ENCODE data around the gene DCP2. TPM values are rescaled to one million over a fixed set of nuclear protein-coding genes. Genes with fewer than 3 reads are reported as not detected.

The DCP2 gene
- total and polyA plus RNA-seq, 9 donors: 12.4 to 58.7 (median 40.6) TPM

DNA sequence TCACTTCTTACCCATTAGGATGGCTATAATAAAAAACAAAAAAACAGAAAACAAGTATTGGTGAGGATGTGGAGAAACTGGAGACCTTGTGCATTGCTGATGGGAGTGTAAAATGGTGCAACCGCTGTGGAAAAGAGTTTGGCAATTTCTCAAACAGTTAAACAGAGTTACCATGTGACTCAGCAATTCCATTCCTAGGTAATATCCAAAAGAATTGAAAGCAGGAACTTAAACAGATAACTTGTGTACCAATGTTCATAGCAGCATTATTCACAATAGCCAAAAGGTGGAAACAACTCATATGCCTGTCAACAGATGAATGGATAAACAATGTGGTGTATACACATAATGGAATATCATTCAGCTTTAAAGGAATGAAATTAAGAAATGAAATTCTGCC, 28.9 kb downstream of the DCP2 start:
- H3K36me3 ChIP-seq: no peaks in the 10 kb centered on the region
- TF ChIP-seq, protein P1, sequence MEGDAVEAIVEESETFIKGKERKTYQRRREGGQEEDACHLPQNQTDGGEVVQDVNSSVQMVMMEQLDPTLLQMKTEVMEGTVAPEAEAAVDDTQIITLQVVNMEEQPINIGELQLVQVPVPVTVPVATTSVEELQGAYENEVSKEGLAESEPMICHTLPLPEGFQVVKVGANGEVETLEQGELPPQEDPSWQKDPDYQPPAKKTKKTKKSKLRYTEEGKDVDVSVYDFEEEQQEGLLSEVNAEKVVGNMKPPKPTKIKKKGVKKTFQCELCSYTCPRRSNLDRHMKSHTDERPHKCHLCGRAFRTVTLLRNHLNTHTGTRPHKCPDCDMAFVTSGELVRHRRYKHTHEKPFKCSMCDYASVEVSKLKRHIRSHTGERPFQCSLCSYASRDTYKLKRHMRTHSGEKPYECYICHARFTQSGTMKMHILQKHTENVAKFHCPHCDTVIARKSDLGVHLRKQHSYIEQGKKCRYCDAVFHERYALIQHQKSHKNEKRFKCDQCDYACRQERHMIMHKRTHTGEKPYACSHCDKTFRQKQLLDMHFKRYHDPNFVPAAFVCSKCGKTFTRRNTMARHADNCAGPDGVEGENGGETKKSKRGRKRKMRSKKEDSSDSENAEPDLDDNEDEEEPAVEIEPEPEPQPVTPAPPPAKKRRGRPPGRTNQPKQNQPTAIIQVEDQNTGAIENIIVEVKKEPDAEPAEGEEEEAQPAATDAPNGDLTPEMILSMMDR (IDR thresholded peaks at IDR 0.05): no peak
- TF ChIP-seq EP300 (IDR thresholded peaks at IDR 0.05): no peak
- no peak overlapping the region for H3K27ac ChIP-seq
- no peaks in the 10 kb centered on the region for H3K9me3 ChIP-seq
- WGBS, 3 donors: 71 to 89% (median 85%) methylated on average over 1 of the region's 1 CpG
- no peak overlapping the region for H3K4me3 ChIP-seq
- H3K4me1 ChIP-seq (ENCODE audit: insufficient read depth): peaks cover 1% of the 10 kb centered on the region
- no peaks in the 10 kb centered on the region for H3K27me3 ChIP-seq
- intact Hi-C loops (cut with DNase I): no loop called here
- DNase-seq: no peak

DNA sequence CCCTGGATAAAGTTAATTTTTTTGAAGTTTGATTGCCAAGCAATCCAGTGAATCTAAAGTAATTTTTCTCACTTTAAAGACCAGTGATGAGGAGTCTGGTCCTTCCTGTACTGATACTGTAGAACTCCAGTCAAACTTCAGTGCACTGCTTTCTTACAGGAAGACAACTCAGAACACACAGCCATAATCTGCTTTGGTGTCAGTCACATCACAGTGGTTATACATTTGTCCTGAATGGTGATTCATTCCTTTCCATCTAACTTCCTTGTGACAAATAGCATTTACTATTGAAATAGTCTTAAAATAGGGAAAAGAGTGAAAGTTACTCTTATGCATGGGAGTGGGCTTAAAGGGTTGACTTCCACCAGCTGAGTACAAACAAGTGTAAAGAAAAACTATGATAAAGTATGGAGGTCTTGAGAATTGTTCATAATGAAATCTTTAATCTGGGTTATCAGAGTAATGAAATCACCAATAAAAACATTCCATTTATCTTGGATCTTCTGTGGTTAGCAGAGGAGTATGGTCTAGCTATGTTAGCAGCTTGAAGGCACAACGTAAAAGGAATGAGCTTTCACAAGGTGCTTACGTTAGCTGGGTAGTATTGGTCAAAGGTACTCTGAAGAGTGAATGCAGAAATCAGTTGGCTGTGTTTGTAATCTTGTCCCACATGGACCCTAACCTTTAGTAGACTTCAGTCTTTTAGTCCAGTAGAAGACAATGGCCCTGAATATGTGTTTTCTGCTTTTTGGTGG, 41.5 kb downstream of the DCP2 start:
- TF ChIP-seq POLR2A (IDR thresholded peaks at IDR 0.05) (no peak), EP300 (IDR thresholded peaks at IDR 0.05) (no peak)
- TF ChIP-seq, protein P1 (IDR thresholded peaks at IDR 0.05): no peak
- intact Hi-C loops (cut with DNase I): no loop called here
- Histone ChIP-seq H3K4me3 (no peak overlapping the region), H3K27ac (no peak overlapping the region), H3K27me3 (no peaks in the 10 kb centered on the region), H3K9me3 (no peaks in the 10 kb centered on the region), H3K4me1 (ENCODE audit: insufficient read depth) (no peaks in the 10 kb centered on the region), H3K36me3 (no peaks in the 10 kb centered on the region)
- DNase-seq: no peak
- 92 to 94% (median 94%) methylated on average over 2 of the region's 2 CpGs for WGBS, 3 donors

DNA sequence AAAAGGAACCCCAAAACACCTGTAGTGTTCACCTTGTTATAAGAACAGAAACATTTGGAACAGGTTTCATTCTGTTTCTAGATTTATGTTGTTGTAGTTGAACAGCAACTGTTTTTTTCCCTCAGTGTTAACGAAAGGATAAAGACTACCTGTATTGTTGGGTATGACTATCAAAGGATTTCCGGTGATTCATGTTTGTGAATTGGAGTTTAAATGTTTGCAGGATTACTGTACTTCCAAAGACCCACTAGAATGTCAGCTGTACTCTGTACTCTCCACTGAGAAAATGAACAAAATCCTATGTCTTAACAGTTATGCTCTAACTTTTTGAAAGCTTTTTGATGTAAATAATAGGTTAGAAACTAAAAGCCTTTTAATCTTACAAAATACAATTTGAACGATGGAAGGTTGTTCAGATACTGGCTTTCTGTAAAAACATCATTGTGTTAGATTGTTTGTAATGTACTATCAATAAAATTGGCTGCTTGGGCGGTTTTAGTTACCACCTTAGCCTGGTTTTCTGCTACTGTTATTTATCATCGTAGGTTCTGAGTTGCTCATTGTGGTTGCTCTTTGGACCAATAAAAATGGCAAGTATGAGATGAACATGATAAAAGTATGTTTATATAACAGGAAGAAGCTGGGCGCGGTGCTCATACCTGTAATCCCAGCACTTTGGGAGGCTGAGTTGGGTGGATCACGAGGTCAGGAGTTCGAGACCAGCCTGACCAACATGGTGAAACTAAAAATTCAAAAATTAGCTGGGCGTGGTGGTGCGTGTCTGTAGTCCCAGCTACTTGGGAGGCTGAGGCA, 44.1 kb downstream of the DCP2 start:
- Histone ChIP-seq H3K9me3 (no peaks in the 10 kb centered on the region), H3K36me3 (no peaks in the 10 kb centered on the region), H3K27ac (no peak overlapping the region), H3K27me3 (no peaks in the 10 kb centered on the region), H3K4me1 (ENCODE audit: insufficient read depth) (no peaks in the 10 kb centered on the region), H3K4me3 (no peak overlapping the region)
- 88 to 93% (median 92%) methylated on average over 11 of the region's 11 CpGs for WGBS, 3 donors
- no peak for TF ChIP-seq EP300 (IDR thresholded peaks at IDR 0.05)
- no peak for TF ChIP-seq POLR2A (IDR thresholded peaks at IDR 0.05)
- TF ChIP-seq, protein P1 (IDR thresholded peaks at IDR 0.05): no peak
- DNase-seq: no peak
- intact Hi-C loops (cut with DNase I): no loop called here

DNA sequence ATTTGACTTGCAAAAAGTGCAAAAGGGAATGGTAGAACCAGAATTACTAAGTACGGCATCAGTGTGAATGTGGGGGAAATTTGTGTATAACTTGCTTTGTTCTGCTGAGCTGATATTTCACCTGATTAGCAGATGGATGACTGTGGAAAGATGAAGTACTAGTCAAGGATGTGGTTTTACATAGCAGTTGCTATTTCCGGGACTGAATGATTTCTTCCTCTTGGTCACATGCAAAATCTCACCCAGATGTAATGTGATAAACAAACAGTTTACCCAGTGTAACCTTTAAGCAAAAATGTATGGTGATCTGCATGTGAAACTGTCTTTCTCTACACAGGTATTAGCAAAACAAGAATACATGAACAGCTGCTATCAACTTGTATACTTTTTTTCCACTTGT, 46.1 kb downstream of the DCP2 start:
- Histone ChIP-seq H3K4me3 (no peak overlapping the region), H3K9me3 (no peaks in the 10 kb centered on the region), H3K27me3 (no peaks in the 10 kb centered on the region), H3K4me1 (ENCODE audit: insufficient read depth) (no peaks in the 10 kb centered on the region), H3K36me3 (no peaks in the 10 kb centered on the region), H3K27ac (no peak overlapping the region)
- DNase-seq: no peak
- intact Hi-C loops (cut with DNase I): no loop called here
- no peak for TF ChIP-seq POLR2A (IDR thresholded peaks at IDR 0.05)
- TF ChIP-seq EP300 (IDR thresholded peaks at IDR 0.05): no peak
- TF ChIP-seq, protein P1 (IDR thresholded peaks at IDR 0.05): no peak
- 62 to 78% (median 67%) methylated on average over 2 of the region's 2 CpGs for WGBS, 3 donors
